ENCODE results near the gene CPXM2.

The CPXM2 gene

GRCh38 chr10:123857616-123858015 lies 34.0 kb downstream of the CPXM2 start:
- no peak for TF ChIP-seq CTCF (IDR thresholded peaks at IDR 0.05)
- H3K27ac ChIP-seq, result peak overlapping the region; percentile 47 to 67
- intact Hi-C loops (cut with DNase I; ENCODE audit: low total_unique reads), result no loop called here
- no peak for DNase-seq
- no peaks in the 10 kb centered on the region for H3K27me3 ChIP-seq
- H3K4me1 ChIP-seq, result peaks cover 0 to 63% (median 22%) of the 10 kb centered on the region in 4 donors
- H3K4me3 ChIP-seq, result no peak overlapping the region
- H3K36me3 ChIP-seq, result peaks cover 0 to 5% (median 0%) of the 10 kb centered on the region in 3 donors
- no peaks in the 10 kb centered on the region for H3K9me3 ChIP-seq

- intact Hi-C loops (cut with DNase I; ENCODE audit: low total_unique reads), result no loop called here
- H3K27ac ChIP-seq, result peak overlapping the region; percentile 39 to 67
- no peak for TF ChIP-seq CTCF (IDR thresholded peaks at IDR 0.05)
- H3K4me1 ChIP-seq, result peaks cover 0 to 56% (median 22%) of the 10 kb centered on the region in 4 donors
- H3K27me3 ChIP-seq, result no peaks in the 10 kb centered on the region
- no peak for DNase-seq
- H3K4me3 ChIP-seq, result no peak overlapping the region
- H3K36me3 ChIP-seq, result no peaks in the 10 kb centered on the region
- H3K9me3 ChIP-seq, result no peaks in the 10 kb centered on the region
These were observed 36.5 kb downstream of the CPXM2 start for GRCh38 chr10:123855008-123855684.

DNA sequence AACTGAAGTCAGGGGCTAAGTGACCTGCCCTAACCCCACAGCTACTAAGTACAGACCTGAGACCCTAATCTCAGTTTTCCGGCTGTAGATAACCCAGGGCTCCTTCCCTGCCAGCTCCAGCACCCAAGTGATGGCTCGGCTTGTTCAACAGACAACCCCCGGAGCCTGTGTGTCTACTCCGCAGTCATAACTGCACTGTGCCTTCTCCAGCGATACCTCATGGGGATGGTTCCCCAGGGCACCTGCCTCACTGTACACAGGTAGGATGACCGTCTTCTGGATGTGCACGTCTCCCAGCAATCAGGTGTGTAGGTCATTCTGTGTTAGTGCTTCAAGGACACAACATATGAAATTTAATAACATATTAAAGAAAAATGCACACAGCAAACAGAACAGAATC lies 37.1 kb downstream of the CPXM2 start:
- DNase-seq, result no peak
- Histone ChIP-seq H3K9me3 (no peaks in the 10 kb centered on the region), H3K27me3 (no peaks in the 10 kb centered on the region), H3K36me3 (no peaks in the 10 kb centered on the region), H3K4me1 (peaks cover 0 to 56% (median 22%) of the 10 kb centered on the region in 4 donors), H3K4me3 (no peak overlapping the region), H3K27ac (peak overlapping the region; percentile 39 to 67)
- no peak for TF ChIP-seq CTCF (IDR thresholded peaks at IDR 0.05)
- intact Hi-C loops (cut with DNase I; ENCODE audit: low total_unique reads), result no loop called here

- peaks cover 0 to 60% (median 22%) of the 10 kb centered on the region in 4 donors for H3K4me1 ChIP-seq
- DNase-seq, result no peak
- intact Hi-C loops (cut with DNase I; ENCODE audit: low total_unique reads), result no loop called here
- no peaks in the 10 kb centered on the region for H3K27me3 ChIP-seq
- H3K9me3 ChIP-seq, result no peaks in the 10 kb centered on the region
- no peak for TF ChIP-seq CTCF (IDR thresholded peaks at IDR 0.05)
- no peaks in the 10 kb centered on the region for H3K36me3 ChIP-seq
- no peak overlapping the region for H3K4me3 ChIP-seq
- H3K27ac ChIP-seq, result peak overlapping the region in 1 of 2 donors; percentile 67
These were observed 37.6 kb downstream of the CPXM2 start for GRCh38 chr10:123854003-123854402.

- Histone ChIP-seq H3K4me1 (peaks cover 0 to 61% (median 13%) of the 10 kb centered on the region in 4 donors), H3K27me3 (no peaks in the 10 kb centered on the region), H3K4me3 (no peak overlapping the region), H3K9me3 (no peaks in the 10 kb centered on the region), H3K27ac (no peak overlapping the region), H3K36me3 (no peaks in the 10 kb centered on the region)
- intact Hi-C loops (cut with DNase I; ENCODE audit: low total_unique reads), result no loop called here
- DNase-seq, result no peak
- no peak for TF ChIP-seq CTCF (IDR thresholded peaks at IDR 0.05)
These were observed 39.1 kb downstream of the CPXM2 start for GRCh38 chr10:123852411-123852951.

Data from tibial artery (tissue), 4 donors.